Measurements from ENCODE around the gene TMEM121B.
A peak's percentile ranks its signal among the peaks of the same experiment; 100 is the strongest.
"Not testable (repeated sequence)": the region's sequence is repeated elsewhere in the genome, so short reads cannot be mapped to it uniquely, and the experiment has no call there.

The TMEM121B gene

DNA sequence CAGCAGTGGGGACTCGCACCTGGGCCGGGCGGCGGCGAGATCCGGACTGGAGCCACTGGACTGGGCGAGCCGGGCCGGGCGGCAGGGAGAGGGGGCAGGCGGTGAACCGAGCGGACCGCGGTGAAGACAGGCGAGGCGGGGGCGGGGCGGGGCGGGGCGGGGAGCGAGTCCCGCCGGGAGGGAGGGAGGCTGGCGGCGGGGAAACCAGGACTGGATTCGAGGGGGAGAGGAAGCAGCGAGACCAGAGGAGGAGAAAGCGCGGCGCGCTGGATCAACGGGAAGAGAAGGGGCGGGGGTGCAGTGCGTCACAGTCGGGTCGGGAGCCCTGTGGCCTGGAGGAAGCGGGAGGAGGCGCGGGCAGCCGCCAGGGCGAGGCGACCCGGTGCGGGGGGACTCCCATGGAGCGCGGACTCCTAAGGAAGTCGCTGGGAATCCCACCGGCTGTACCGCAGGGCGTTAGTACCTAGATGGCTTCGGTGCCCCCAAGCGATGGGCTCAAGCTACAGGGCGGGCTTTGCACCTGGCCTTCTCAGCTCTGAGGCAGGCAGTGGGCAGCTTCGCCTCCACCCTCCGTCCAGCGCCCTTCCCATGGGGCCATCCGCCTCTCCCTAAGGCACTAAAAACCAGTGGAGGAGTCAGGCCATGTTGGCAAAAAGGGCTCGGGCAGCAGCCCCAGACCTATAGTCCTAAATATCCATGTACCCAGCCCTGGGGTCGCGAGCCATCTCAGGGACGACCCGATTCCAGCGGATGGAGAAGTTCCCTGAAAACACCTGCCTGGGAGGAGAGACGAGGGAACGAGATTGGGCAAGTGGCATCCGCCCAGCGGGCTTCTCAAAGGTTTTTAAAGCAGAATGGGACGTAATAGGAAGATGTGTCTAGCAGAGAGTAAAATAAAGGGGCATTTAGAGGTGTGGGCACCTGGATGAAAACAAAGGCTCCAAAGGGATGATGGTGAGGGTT is at the start of gene TMEM121B:
TMEM121B (minus strand) TSS at position 128 of the 963 bp plus-strand sequence. CDS start 233 bp downstream, outside the sequence.
- DNase-seq: peak; percentile 86

GRCh38 chr22:17167486-17167885 is 46.3 kb upstream of the TMEM121B start:
- no peak for DNase-seq
- in situ Hi-C loops (cut with HindIII; ENCODE audit: low pct_ligation_motif_present, low pct_unique_long_range_greater_than_20kb, low sequenced_read_pairs): no loop called here

More for the DNA sequence above, at the start of gene TMEM121B:
- in situ Hi-C loops (cut with HindIII; ENCODE audit: low pct_ligation_motif_present, low pct_unique_long_range_greater_than_20kb, low sequenced_read_pairs): no loop called here

DNA sequence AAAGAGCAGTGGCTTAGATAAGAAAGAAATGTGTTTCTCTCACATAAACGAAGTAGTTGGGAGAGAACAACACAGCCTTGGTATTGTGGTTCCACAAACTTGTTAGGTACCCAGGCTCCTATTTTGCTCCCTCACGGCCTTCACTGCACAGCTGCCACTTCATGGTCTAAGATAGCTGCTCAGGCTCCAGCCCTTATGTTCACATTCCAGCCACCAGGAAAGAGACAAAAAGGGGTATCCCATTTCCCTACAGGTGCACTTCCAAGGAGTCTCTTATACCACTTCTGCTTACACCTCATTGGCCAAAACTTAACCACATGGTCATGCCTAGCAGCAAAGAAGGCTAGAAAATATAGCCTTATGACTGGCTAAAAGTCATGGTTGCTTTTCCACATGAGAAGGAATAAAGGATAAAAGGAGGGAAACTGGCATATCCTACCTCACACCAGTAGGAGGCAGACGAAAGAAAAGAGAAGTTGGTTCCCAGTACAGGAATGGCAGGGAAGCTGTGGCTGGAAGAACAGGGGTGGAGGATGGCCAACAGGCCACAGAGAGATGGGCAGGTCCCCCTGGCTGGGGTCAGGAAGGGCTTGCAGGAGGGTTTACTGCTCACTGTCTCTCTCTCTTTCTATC is 43.3 kb upstream of the TMEM121B start:
- in situ Hi-C loops (cut with HindIII; ENCODE audit: low pct_ligation_motif_present, low pct_unique_long_range_greater_than_20kb, low sequenced_read_pairs): no loop called here
- peak; percentile 13 for DNase-seq

- in situ Hi-C loops (cut with HindIII; ENCODE audit: low pct_ligation_motif_present, low pct_unique_long_range_greater_than_20kb, low sequenced_read_pairs): no loop called here
- no peak for DNase-seq
Observed at GRCh38 chr22:17162731-17163130, 41.6 kb upstream of the TMEM121B start.

GRCh38 chr22:17161991-17162390 is 40.8 kb upstream of the TMEM121B start:
- in situ Hi-C loops (cut with HindIII; ENCODE audit: low pct_ligation_motif_present, low pct_unique_long_range_greater_than_20kb, low sequenced_read_pairs): no loop called here

DNA sequence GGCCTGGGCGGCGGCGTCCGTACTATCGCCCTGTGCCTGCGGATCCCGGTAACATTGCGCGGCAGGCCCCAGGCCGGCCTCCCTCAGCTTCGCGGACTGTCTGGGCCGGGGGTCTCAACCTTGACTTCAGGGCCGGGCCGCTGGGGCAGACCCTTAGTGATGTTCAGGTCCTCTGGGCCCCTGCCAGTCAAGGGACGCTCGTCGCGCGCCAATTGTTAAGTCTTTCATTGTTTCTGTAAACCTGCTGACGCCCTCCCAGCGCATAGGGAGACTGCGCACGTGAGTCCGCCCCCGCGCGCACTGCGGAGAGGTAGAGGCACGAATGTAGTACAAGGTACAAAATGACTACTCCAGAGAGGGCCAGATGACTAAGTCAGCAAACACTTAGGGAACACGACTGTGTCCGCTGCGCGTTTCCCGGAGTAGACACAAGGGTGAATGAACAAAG is 38.4 kb upstream of the TMEM121B start:
- DNase-seq: peak; percentile 61
- in situ Hi-C loops (cut with HindIII; ENCODE audit: low pct_ligation_motif_present, low pct_unique_long_range_greater_than_20kb, low sequenced_read_pairs): no loop called here

More at GRCh38 chr22:17161991-17162390, 40.8 kb upstream of the TMEM121B start:
- no peak for DNase-seq

DNA sequence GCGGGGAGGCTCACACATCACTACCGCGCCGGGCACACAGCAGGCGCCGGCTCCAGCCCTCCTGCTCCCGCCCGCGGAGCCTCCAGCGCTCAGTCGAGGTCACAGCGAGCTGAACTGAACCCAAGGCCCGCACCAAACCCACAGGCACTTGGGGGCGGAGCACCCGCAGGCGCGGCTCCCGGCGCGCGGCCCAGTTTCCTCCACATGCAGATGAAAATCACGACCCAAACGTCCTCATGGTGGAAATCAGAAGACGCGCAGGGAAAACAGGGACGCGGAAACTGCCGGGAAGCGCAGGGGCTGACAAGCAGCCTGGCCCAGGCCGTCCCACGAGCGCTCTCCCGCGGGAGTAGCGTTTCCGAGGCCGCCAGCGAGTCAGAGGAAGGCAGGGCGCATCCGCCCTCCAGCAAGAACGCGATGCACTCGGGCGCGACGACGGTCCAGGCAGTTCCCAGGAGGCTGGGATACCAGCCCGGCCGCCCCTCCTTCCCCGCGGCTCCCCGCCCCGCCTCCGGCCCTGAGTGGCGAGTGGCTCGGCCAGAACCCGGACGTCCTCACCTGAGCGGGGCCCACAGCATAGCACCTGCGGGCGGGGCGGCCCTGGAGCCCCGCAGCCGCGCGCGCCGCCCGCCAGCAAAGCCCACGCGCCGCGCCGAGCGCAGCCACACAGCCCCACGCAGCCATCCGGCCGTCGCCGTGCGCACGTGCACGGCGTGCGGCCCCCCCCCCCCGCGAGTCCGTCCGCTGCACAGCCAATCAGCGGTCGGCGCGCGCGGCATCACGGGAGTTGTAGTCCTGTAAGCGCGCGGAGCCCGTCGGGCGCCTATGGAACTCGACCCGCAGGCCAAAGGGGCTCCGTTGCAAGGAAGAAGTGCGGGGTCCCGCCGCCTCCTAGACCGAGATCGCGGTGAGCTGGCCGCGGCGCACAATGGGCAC is 37.7 kb upstream of the TMEM121B start, which contains the start of gene HDHD5:
HDHD5 (minus strand) TSS at position 710 of the 936 bp plus-strand sequence; CDS start at position 684, 26 bp downstream.
- in situ Hi-C loops (cut with HindIII; ENCODE audit: low pct_ligation_motif_present, low pct_unique_long_range_greater_than_20kb, low sequenced_read_pairs): no loop called here
- peak; percentile 90 for DNase-seq

- no peak for DNase-seq
- in situ Hi-C loops (cut with HindIII; ENCODE audit: low pct_ligation_motif_present, low pct_unique_long_range_greater_than_20kb, low sequenced_read_pairs): no loop called here
Observed at GRCh38 chr22:17158176-17158567, 37.0 kb upstream of the TMEM121B start.

DNA sequence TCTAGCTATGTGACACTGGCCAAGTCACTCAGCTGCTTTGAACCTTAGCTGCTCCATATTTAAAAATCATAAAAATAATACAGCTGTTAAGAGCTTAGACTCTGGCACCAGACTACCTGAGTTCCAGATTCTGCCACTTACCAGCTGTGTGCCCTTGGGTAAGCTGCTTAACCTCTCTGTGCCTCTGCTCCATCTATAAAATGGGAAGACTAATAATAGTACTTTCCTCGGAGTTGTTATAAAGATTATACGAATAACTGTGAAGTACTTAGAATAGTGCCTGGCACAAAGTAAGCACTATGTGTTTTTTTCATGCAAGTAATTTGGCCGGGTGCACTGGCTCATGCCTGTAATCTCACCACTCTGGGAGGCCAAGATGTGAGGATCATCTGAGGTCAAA is 36.6 kb upstream of the TMEM121B start:
- in situ Hi-C loops (cut with HindIII; ENCODE audit: low pct_ligation_motif_present, low pct_unique_long_range_greater_than_20kb, low sequenced_read_pairs): no loop called here
- DNase-seq: no peak

DNA sequence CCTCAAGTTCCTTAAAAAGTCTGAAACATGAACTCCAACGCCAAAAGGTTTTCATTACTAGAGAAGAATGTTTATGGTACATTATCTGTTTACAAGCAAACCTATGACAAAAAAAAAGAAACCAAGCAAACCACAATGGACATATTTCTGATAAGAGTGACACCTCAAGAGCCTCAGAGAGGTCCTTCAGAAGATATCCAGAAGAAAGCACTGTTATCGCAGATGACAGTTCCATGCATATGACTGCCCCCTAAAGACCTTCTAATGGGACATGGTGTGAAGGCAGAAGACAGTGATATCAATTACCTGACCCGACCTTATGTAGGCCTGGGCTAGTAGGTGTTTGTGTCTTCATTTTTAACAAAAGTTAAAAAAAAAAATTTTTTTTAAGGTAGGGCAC is 34.8 kb upstream of the TMEM121B start:
- in situ Hi-C loops (cut with HindIII; ENCODE audit: low pct_ligation_motif_present, low pct_unique_long_range_greater_than_20kb, low sequenced_read_pairs): no loop called here

DNA sequence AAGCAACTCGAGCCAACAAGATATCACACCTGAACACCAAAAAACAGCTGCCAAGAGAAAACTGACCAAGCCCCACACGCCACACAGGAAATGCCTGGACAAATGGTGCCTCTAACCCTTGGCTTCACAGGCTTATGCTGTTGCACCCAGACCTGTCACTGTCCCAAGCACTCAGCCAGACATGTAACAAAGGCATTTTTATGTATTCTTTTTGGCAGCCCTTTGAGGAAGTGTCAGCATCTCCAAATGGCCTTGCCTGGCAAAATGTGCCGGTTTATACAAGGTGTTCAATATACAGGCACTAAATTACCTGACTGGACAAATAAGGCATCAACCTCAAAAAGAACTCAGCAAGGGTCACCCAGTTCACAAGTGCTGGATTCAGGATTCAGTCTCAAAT is 31.8 kb upstream of the TMEM121B start:
- in situ Hi-C loops (cut with HindIII; ENCODE audit: low pct_ligation_motif_present, low pct_unique_long_range_greater_than_20kb, low sequenced_read_pairs): no loop called here
- DNase-seq: no peak

More for the DNA sequence above, 34.8 kb upstream of the TMEM121B start:
- no peak for DNase-seq

- DNase-seq: no peak
- in situ Hi-C loops (cut with HindIII; ENCODE audit: low pct_ligation_motif_present, low pct_unique_long_range_greater_than_20kb, low sequenced_read_pairs): no loop called here
Observed at GRCh38 chr22:17152340-17152739, 31.2 kb upstream of the TMEM121B start.

DNA sequence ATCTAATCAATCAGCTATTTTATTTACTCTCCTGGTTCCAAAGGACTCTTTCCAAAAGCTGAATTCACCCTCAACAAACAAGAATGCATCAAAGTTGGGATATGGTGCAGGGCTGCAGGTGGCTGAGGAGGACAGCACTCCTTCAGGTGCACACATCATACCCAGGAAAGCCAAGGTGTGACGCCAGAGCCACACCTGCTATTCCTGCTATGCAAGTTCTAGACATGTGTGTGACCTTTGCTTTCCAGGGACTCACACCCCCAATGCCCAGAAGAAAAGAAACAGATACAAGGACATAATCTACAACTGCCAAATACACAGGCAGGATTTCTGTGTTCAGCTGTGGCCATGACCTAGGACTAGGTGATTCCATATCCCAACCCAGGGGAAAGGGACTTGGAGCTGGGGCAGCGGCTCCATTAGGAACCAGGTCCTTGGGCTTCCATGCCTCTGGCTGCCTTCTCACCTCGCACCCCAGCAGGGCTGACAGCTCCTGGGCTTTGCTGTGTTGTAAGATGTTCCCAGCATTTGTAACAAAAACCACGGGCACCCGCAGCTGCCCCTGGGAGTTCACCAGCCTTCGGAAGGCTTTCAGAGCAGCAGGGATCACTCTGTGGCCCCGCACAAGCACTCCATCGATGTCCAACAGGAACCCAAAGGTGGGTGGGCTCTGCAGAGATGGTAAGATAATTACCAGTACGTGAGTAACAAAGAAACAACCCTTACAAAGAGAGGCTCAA is 28.1 kb upstream of the TMEM121B start:
- no peak for DNase-seq
- in situ Hi-C loops (cut with HindIII; ENCODE audit: low pct_ligation_motif_present, low pct_unique_long_range_greater_than_20kb, low sequenced_read_pairs): no loop called here

DNA sequence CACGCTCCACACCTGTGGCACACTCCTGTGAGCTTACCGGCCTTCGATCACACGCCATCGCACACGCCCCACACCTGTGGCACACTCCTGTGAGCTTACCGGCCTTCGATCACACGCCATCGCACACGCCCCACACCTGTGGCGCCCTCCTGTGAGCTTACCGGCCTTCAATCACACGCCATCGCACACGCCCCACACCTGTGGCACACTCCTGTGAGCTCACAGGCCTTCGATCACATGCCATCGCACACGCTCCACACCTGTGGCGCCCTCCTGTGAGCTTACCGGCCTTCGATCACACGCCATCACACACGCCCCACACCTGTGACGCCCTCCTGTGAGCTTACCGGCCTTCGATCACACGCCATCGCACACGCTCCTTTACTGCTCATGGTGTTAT is 26.3 kb upstream of the TMEM121B start:
- in situ Hi-C loops (cut with HindIII; ENCODE audit: low pct_ligation_motif_present, low pct_unique_long_range_greater_than_20kb, low sequenced_read_pairs); DNase-seq: not testable (repeated sequence)

DNA sequence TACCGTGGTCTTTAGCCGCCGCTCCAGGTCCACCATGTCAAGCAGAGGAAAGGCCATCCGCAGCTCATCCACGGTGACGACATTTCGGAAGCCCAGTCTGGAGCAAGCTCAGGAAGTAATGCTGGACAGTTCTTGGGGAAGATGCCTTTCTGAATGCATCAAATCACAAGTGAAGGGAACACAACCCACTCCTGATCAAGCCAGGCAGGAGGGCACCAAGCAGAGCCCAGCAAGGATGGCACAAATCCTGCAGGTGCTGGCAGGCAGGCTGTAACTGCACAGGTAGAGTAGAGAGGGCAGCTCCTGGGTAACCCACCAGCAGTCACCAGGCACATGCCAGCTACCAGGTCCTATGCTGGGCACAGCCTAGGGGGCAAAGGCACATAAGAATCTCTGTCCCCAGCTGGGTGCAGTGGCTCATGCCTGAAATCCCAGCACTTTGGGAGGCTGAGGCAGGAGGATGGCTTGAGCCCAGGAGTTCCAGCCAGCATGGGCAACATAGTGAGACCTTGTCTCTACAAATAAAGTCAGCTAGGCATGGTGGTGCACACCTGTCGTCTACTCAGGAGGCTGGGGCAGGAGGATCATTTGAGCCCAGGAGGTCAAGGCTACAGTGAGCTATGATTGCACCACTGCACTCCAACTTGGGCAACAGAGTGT is 24.0 kb upstream of the TMEM121B start:
- in situ Hi-C loops (cut with HindIII; ENCODE audit: low pct_ligation_motif_present, low pct_unique_long_range_greater_than_20kb, low sequenced_read_pairs): no loop called here
- no peak for DNase-seq

- no peak for DNase-seq
- in situ Hi-C loops (cut with HindIII; ENCODE audit: low pct_ligation_motif_present, low pct_unique_long_range_greater_than_20kb, low sequenced_read_pairs): no loop called here
Observed at GRCh38 chr22:17143826-17144225, 22.7 kb upstream of the TMEM121B start.

GRCh38 chr22:17143101-17143500 is 21.9 kb upstream of the TMEM121B start:
- in situ Hi-C loops (cut with HindIII; ENCODE audit: low pct_ligation_motif_present, low pct_unique_long_range_greater_than_20kb, low sequenced_read_pairs): no loop called here
- no peak for DNase-seq
